Femur (tissue), 1 donor: Measurements from ENCODE around the gene CYP2A7.
"Not testable (repeated sequence)": the region's sequence is repeated elsewhere in the genome, so short reads cannot be mapped to it uniquely, and the experiment has no call there.

Experiments used
- DNase-seq: peaks from one replicate; pipeline ENCODE4 v3.0.0-alpha.2; 2017

Gene CYP2A7

GRCh38 chr19:40838477-40838876 is 43.6 kb downstream of the CYP2A7 start:
- not testable (repeated sequence) for DNase-seq

DNA sequence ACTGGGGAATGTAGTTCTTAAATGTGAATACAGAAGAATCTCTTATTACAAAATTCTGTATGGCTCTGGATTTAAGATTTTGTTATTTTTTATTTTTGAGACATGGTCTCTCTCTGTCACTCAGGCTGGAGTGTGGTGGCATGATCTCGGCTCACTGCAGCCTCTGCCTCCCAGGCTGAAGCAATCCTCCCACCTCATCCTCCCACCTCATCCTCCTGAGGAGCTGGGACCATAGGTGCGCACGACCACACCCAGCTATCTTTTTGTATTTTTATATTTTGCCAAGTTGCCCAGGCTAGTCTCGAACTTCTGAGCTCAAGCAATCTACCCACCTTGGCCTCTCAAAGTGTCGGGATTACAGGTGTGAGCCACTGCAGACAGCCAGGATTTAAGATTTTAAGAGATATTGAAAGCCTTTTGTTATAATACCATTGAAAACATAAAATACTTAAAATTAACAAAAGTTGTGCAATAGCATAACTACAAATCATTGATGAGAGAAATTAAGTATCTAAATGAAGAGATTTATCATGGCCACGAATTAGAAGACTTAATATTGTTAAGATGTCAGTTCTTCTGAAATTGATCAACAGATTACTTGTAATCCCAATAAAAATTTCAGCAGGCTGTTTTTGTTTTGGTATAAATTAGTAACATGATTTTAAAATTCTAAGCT is 45.1 kb downstream of the CYP2A7 start:
- no peak for DNase-seq

DNA sequence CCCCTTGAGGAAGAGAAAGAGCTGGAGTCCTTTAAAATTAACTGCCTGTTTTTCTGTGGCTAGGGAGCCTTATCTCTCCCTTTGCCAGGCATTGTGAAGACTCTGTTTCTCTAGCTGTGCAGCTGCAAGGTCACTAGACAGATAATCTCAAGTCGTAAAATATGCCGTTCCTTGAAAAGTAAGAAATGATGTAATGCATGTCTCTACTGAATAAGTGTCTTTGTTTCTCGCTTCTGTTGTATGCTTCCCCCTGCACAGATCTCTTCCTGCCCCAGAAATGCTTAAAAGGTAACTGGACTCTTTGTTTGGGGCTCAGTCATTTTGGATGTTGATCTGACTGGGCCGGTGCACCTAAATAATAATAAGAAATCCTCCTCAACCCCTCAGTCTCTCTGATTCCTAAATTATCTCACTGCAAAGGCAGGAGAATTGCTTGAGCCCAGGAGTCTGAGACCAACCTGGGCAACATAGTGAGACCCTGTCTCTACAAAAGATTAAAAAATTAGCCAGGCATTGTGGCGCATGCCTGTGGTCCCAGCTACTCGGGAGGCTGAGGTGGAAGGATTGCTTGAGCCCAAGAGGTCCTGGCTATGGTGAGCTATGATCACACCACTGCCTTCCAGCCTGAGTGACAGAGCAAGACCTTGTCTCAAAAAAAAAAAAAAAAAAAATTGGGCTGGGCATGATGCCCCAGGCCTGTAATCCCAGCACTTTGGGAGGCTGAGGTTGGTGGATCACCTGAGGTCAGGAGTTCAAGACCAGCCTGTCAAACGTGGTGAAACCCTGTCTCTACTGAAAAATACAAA is 48.1 kb downstream of the CYP2A7 start:
- DNase-seq: not testable (repeated sequence)

DNA sequence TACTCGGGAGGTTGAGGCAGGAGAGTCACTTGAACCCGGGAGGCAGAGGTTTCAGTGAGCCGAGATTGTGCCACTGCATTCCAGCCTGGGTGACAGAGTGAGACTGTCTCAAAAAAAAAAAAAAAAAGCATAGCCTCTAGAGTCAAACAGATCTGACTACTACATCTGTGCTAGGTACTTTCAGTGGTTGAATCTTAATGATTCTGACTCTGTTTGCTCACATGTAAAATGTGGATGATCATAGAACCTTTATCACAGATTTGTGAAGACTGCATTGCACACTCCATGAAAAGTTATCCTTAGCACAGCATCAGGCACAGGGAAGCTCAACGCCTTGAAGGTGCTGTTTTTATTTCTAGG is 49.6 kb downstream of the CYP2A7 start:
- DNase-seq: not testable (repeated sequence)

- DNase-seq: no peak
Measured at GRCh38 chr19:40831502-40832430, 50.3 kb downstream of the CYP2A7 start.

GRCh38 chr19:40830741-40831140 is 51.3 kb downstream of the CYP2A7 start:
- DNase-seq: not testable (repeated sequence)

- no peak for DNase-seq
Measured at GRCh38 chr19:40829205-40829604, 52.8 kb downstream of the CYP2A7 start.

DNA sequence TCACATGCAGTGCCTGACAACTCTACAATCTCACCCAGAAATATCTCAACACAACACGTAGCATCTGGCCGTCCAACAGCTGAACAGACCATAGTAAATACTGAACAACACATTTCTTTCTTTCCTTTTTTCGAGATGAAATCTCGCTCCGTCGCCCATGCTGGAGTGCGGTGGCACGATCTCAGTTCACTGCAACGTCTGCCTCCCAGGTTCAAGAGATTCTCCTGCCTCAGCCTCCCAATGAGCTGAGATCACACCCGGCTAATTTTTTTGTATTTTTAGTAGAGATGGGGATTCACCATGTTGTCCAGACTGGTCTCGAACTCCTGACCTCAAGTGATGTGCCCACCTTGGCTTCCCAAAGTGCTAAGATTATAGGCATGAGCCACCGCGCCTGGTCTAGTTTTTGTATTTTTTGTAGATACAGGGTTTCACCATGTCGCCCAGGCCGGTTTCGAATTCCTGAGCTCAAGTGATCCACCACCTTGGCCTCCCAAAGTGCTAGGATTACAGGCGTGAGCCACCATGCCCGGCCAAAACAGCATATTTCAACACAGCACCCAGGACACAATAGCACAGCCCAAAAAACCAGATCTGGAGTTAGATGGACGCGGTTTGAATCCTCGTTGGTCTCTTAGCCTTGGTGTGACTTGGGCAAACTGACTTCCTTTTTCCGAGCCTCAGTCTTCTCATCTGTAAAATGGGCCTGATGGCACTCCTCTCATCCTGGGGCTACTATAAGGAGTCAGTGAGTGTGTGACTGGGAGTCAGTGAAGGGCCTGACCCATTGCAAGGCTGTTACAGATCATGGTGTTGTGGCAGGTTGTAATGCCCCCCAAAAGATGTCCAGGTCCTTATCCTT is 54.4 kb downstream of the CYP2A7 start:
- no peak for DNase-seq

GRCh38 chr19:40826699-40827385 is 55.2 kb downstream of the CYP2A7 start:
- DNase-seq: not testable (repeated sequence)

- DNase-seq: not testable (repeated sequence)
Measured at GRCh38 chr19:40826312-40826698, 55.7 kb downstream of the CYP2A7 start.

DNA sequence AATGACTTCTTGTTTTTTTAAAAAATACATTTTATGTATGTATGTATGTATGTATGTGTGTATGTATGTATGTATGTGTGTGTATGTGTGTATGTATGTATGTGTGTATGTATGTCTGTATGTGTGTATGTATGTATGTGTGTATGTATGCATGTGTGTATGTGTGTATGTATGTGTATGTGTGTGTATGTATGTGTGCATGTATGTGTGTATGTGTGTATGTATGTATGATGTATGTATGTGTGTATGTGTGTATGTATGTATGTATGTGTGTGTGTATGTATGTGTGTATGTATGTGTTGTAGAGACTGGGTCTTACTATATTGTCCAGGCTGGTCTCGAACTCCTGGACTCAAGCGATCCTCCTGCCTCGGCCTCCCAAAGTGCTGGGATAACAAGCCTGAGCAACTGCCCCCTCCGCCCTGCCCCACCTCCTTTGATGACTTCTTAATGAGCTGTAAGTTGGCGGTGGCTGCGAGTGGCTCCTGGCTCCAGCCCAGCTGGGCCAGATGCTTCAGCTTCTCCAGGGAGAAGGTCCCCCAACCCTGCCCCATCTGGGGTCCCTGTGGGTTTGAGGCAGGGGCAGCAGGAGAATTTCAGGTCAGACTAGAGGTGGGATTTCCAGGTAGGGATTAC is 56.5 kb downstream of the CYP2A7 start:
- DNase-seq: not testable (repeated sequence)
